ENCODE measurements around the gene ZIC5.
"Not testable (repeated sequence)": the region's sequence is repeated elsewhere in the genome, so short reads cannot be mapped to it uniquely, and the experiment has no call there.

ZIC5 gene

GRCh38 chr13:99959540-99960230 is 11.9 kb downstream of the ZIC5 start:
- DNase-seq = no peak

- DNase-seq = no peak
Measured at GRCh38 chr13:99959127-99959539, 12.4 kb downstream of the ZIC5 start.

DNA sequence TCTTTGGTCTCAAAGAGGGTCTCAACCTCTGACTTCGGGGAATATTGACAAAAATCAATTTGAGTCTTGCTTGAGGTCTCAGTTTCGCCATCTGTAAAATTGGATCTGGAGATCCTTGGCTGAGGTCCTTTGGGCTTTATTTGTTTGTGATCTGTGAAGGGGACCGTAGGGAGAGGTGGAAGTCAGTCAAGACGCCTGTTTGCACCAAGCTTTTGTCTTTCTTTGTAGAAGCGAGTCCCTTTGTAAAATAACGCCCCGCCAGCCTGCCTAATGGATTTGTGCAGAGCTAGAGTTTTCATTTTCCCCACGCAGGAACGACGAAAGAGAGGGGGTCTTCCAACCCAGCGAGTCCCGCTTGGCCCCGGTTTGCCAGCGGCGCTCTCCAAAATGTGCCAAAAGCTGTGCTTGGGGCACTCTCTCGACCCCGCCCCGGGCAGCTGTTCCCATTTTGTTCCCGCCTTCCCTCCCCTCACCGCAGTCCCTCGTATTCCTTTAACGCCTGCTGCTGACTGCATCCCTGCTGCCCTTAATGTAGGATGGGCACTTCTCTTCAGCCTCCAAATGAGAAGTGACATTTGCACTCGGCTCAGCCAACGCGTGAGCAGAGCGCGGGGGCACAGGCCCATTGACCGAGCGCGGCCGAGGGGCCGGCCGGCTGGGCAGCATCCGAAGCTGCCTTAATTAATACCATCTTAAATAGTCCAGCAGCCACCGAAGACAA is 13.0 kb downstream of the ZIC5 start:
- DNase-seq = no peak

GRCh38 chr13:99956473-99957349 is 14.9 kb downstream of the ZIC5 start:
- DNase-seq = no peak

DNA sequence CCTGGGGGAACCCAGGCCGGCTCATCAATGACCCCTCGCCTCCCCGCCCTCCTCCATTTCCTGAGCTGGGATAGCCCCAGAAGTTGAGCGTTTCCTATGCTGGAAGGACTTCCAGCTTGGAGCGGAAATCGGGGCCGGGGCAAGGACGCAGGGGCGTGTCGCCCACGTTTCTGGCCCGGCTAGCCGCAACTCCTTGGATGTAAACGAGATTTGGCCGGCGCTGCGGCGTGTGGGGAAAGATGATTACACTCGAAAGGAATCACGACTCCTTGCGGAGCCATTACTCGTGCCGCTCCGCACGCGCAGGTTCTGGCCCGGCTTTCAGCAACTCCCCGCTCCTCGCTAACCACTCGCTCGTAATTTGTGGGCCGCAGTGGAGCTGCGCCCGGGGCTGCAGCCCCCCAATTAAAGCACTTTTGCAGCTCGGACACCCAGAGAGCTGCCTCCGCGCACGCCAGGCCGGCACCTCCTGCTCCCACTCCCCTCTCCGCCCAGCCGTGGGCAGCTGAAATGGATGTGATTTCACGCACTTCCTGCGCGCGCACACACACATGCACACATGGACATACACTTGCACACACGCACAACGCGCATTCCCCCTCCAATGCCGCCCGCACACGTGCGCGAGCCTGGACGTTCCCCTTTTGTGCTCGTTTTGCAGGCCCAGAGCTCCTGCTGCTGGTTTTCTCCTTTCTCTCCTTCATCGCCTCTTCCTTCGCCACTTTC is 15.7 kb downstream of the ZIC5 start:
- DNase-seq = no peak

GRCh38 chr13:99955107-99955746 is 16.3 kb downstream of the ZIC5 start:
- no peak for DNase-seq

DNA sequence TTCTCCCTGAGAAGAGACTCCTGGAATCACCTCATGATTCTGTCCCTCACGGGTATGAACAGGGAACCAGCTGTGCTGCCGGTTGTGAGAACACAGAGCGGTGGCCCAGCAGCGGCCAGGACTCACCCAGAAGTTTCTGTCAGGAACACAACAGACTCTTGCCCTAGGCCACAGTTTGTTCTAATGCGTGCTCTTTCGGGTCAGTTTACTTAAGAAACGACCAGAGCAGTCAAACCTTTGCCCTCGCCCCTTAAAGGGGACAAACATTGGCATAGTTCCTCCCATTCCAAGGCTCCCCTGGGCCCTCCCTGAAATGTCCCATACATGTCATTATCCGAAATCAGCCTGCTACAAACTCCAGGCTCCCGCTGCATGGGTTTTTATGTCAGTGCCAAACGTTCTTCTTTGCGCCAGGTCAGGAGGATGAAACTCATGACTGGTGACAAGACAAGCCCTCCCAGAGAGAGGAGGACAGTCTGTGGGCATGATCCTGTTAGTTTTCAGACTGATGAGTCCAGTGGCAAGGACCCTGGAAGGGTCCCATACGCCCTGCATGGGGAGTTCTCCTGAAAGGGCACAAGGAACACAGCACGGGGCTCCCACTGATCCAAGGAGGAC is 18.3 kb downstream of the ZIC5 start:
- no peak for DNase-seq

GRCh38 chr13:99951666-99952065 is 19.9 kb downstream of the ZIC5 start:
- DNase-seq = not testable (repeated sequence)

DNA sequence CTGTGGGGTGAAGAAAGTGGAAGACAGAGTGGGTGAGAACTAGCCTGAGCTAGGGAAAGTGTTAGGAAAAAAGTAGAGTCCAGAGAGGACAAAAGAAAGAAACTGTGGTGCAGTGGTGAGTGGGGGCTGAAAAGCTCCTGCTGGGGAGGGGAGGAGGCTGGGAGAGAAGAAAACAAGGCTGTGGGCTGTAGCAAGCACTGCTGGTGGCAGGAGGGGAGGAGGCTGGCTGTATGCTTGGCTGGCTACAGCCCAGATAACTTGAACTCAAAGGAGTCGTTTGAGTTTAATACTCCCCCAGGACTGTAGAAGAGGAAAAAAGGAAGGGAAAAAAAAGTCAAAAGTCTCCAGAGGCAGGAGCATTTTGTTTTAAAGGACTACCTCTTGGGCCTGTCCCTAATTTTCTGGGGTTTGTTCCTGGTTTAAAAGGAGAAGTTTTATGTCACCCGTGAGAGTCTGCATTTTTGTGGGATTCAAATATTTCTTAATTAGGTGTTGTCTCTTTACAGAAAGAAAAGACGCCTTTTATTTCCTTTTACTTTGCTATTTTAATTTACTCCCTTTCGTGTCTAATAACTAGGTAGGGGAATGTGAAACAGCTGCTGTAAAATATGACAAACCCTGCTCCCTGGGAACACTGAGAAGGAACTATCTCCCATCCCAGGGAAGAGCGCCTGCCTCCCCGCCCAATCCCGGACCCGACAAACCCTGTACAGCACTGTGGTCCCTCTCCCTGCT is 21.7 kb downstream of the ZIC5 start:
- no peak for DNase-seq

- DNase-seq = no peak
Measured at GRCh38 chr13:99948907-99949678, 22.5 kb downstream of the ZIC5 start.

DNA sequence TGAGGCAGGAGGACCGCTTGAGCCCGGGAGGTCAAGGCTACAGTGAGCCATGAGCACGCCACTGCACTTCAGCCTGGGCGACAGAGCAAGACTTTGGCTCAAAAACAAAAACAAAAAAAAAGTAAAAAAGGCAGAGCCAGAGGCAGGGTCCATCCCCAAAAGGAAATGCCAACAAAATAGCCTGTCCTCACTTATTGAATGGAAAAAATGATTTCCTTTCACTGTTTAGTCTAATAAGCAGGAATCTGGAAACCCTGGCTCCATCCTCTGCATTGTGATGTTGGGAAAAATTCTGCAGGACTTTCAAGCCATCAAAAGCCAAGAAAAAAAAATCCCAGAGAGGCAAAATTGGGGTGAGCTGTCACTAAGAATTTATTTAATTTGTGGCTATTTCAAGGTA is 23.2 kb downstream of the ZIC5 start:
- DNase-seq = no peak

- no peak for DNase-seq
Measured at GRCh38 chr13:99947666-99948065, 23.9 kb downstream of the ZIC5 start.

DNA sequence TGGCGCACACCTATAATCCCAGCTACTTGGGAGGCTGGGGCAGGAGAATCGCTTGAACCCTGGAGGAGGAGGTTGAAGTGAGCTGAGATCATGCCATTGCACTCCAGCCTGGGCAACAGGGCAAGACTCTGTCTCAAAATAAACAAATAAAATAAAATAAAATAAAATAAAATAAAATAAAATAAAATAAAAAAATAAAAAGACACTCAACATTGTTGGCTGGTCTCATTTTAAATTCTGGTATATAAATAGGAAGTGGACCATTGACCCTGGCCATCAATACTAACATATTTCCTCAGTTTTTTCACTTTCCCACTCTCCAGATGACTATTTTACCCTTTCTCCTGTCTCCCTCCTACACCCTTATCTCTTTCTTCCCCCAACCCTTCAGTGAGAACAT is 26.1 kb downstream of the ZIC5 start:
- not testable (repeated sequence) for DNase-seq

DNA sequence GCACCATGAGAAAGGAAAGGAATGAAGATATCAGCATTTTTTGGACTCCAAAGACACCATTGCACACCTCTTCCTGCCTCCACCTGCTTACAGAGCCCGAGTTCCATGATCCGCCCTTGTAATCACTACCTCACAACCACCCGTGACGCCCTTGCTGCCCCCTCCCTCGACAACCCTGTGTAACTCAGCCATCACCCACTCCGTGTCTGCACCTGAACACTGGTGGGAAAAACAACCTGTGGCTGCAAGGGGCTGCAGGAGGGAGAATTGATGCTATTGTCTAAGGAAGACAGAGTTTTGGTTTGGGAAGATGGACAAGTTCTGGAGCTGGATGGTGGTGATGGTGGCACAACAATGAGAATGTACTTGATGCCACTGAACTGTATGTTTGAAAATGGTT is 27.0 kb downstream of the ZIC5 start:
- no peak for DNase-seq

DNA sequence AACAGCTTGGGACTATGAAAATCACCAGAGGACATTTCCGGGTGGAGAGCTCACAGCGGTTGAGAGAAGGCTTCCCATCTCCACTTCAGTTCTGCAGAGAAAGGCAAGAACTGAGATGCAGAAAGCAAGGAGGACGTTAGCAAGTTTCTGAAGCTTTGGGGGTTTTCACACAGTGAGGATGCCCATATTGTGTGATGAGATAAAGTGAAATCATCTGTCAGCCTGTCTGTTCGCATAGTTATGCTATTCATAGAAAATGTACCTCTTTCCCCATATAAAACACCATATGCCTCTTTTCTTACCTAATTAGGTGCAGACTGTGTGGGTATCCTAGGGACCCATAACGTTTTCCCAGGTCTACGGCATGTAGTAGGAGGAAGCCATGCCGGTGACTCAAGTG is 27.5 kb downstream of the ZIC5 start:
- no peak for DNase-seq

DNA sequence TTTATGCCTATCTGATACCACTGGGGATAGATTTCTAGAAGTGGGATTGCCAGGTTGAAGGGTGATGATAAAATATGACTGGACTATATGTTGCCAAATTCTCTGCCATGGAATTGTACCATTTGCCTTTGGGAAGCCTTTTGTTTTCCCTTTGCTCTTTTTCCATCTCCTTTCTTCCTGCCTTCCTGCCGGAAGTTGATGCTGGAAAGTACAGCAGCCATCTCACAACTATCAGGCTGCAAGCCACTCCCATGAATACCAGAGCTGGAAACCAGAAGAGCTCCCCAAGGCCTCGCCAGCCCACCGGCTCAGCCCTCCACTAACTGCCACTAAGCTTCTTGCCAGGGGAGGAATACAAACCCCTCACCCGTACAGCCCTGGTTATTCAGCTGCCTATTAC is 29.7 kb downstream of the ZIC5 start:
- no peak for DNase-seq

GRCh38 chr13:99941086-99941485 is 30.5 kb downstream of the ZIC5 start:
- no peak for DNase-seq

DNA sequence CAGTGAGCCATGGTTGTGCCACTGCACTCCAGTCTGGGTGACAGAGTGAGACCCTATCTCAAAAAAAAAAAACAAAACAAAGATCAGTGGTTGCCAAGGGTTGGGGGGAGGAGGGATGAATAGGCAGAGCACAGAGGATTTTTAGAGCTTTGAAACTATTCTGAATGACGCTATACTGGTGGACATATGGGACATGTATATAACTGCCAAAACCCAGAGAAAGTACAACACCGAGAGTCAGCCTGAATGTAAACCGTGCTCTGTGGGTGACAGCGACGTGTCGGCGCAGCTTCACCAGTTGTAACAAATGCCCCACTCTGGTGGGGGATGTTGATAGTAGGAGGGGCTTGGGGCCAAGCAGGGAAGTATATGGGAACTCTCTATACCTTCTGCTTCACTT is 32.9 kb downstream of the ZIC5 start:
- DNase-seq = no peak

DNA sequence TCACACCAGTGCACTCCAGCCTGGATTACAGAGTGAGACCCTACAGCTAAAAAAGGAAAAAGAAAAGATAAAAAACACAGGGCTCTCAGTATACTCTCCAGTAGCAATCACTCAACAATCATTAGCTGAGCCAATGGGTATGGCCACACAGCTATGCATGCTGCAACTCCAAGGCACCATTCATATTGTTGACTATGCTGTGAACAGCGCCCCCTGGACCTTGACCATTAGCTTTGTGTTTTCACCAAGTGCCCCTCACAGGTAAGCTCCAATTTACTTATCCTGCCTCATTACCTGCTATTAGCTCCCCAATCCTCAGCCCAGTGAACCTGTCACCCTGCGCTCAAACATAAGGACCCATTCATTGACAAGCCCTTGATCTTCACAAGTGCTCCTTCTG is 35.8 kb downstream of the ZIC5 start:
- no peak for DNase-seq

DNA sequence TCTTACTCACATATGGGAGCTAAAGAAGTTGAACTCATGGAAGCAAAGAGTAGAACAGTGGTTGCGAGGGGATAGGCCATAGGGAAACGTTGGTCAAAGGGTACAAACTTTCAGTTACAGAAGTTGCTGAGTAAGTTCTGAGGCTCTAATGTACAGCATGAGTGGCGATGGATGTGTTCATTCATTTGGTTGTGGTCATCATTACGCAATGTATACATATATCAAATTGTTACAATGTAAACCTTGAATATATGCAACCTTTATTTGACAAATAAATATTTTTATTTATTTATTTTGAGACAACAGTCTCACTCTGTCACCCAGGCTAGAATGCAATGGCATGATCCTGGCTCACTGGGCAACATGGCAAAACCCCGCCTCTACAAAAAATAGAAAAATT is 38.7 kb downstream of the ZIC5 start:
- DNase-seq = no peak

DNA sequence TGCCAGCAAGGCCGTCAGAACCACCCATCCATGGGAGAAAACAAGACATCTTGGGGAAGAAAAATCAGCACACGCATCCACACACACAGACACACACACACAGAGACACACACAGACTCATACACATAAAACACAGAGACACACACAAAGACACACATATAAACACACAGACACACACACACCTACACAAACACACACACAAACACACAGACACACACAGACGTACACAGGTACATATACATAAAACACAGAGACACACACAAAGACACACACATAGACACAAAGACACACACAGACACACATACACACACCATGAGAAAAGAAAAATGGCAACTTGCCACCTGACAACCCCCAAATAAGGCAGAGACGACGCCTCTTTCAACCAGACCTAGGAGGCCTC is 40.6 kb downstream of the ZIC5 start:
- no peak for DNase-seq

All from CD4-positive, alpha-beta T cell treated with Interferon alpha-2 for 1 hour (primary cell).